ENCODE data around the gene EOLA1.

DNA sequence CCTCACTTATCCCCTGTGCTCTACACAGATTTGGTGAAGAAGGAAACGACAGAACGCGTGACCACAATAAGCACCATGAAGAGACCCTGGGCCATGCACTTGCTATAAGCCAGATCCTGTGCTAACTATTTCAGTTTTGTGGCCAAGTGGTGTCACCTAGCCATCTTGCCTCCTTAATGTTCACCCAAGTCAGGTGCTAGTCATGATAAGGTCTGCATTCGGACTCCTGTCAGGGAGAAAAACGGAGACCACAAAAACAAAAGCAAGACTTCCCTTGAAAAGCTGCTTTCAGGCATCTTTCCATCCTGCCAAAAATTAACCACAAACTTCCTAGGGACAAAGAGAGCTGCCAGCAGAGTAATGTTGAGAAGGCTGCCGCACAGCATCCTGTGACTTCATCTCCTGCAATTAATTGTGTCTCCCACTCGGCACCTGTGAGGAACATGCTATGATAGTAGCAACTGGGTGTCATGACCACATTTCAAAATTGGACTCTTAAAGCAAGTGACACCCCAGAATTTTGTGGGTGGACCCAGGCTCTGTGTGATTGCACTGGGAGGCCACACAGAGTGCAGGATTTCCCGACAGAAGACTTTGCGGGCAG lies 26.9 kb upstream of the EOLA1 start:
- no peak for TF ChIP-seq EP300 (IDR thresholded peaks at IDR 0.05; ENCODE audit: low read depth)
- TF ChIP-seq, protein P1, sequence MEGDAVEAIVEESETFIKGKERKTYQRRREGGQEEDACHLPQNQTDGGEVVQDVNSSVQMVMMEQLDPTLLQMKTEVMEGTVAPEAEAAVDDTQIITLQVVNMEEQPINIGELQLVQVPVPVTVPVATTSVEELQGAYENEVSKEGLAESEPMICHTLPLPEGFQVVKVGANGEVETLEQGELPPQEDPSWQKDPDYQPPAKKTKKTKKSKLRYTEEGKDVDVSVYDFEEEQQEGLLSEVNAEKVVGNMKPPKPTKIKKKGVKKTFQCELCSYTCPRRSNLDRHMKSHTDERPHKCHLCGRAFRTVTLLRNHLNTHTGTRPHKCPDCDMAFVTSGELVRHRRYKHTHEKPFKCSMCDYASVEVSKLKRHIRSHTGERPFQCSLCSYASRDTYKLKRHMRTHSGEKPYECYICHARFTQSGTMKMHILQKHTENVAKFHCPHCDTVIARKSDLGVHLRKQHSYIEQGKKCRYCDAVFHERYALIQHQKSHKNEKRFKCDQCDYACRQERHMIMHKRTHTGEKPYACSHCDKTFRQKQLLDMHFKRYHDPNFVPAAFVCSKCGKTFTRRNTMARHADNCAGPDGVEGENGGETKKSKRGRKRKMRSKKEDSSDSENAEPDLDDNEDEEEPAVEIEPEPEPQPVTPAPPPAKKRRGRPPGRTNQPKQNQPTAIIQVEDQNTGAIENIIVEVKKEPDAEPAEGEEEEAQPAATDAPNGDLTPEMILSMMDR (IDR thresholded peaks at IDR 0.05), result no peak

Measured in transverse colon (tissue), 3 donors.